ENCODE measurements around the gene ZNF827.
"Not testable (repeated sequence)": the region's sequence is repeated elsewhere in the genome, so short reads cannot be mapped to it uniquely, and the experiment has no call there.

The ZNF827 gene

DNA sequence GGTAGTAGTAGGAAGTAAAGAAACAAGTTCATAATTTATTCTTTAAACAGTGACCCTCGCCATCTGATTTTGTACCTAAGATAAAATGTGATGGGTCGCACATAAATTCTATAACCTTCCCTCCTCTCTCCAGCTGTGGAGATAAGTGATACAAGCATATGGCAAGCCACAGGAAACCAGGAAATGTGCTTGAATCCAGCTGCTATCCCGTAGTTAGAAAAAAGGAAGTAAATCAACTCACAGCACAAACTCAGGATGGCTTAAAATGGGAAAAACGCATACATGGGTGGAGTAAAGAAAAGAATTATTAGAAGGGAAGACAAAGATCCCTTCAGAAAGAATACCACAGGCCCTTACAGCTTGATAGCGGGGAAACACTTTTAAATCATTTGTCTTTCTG lies 78.2 kb downstream of the ZNF827 start:
- DNase-seq: no peak

DNA sequence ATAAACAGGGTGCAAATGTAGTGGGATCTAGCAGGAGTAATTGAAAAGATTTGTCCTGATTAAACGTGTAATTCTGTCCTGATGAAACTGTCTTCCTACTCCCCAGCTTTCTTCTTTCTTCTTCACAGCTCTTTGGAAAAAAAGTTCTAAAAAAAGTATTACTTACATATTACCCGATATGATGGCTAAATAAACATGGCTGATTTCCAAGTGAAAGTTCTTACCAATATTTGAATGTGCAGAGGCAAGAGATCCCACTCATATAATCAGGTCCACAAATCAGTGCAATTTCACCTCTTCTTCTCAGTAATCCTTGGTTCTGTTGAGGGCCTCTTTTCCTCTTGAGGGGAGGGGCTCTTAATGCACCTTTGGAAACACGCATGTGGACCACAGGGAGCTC lies 78.7 kb downstream of the ZNF827 start:
- DNase-seq: no peak

DNA sequence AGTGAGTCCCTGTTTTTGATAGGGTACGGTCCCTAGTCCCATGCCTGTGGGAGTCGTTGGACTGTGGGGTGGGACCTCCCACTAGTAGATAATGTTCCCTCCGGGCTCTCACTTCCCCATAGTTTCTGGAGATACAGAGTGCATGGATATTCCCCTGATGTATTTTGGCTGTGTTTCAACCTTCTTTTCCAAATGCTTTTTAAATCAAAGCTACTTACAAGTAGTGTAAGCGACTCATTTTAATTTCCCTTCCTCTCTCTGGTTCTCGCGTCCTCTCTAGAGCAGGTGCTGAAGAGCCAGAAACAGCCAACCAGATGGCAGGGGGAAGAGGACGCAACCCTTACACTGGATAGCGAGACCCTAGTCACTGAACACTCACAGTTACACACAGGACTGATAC lies 79.2 kb downstream of the ZNF827 start:
- no peak for DNase-seq

- no peak for DNase-seq
Observed at GRCh38 chr4:145852256-145852839, 86.3 kb downstream of the ZNF827 start.

GRCh38 chr4:145851511-145852201 lies 87.0 kb downstream of the ZNF827 start:
- no peak for DNase-seq

GRCh38 chr4:145847764-145848163 lies 90.9 kb downstream of the ZNF827 start:
- no peak for DNase-seq

DNA sequence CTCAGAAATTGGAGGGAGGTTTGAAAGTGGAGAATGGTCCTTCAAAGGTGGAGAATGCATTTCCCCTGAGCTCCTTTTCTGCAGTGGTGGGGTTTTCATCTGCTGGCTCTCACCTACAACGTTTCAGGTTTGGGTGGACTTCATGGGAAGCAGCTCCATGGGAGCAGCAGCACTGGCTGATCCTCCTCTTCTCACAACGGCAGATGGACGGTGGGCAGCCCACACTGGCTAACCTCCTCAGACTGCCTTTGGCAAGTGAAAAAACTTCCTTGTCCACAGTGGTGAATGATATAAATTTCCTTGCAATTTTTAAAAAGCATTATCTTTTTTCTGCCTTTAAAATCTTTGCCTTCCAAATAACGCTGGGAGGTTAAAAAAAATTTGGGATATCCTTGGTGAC lies 93.5 kb downstream of the ZNF827 start:
- DNase-seq: no peak

- DNase-seq: no peak
Observed at GRCh38 chr4:145843639-145844038, 95.0 kb downstream of the ZNF827 start.

DNA sequence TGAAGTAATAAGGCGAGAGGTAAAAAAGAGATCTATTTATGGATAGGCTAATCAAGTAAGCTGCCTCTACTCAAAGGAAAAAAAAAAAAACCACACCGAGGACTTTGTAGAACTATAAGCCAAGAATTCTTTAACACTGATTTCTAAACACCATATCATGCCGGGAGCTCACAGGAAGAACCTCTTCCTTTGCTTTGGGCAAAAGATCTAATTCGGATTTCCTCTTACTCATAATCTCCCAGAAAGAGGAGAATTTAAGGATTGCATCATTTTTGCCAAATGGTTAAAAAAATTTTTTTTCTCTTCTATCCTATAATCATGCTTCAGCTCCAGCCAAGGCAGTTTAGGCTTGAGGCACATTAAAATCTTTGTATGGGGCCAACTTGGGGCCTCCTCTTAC lies 95.5 kb downstream of the ZNF827 start:
- DNase-seq: no peak

DNA sequence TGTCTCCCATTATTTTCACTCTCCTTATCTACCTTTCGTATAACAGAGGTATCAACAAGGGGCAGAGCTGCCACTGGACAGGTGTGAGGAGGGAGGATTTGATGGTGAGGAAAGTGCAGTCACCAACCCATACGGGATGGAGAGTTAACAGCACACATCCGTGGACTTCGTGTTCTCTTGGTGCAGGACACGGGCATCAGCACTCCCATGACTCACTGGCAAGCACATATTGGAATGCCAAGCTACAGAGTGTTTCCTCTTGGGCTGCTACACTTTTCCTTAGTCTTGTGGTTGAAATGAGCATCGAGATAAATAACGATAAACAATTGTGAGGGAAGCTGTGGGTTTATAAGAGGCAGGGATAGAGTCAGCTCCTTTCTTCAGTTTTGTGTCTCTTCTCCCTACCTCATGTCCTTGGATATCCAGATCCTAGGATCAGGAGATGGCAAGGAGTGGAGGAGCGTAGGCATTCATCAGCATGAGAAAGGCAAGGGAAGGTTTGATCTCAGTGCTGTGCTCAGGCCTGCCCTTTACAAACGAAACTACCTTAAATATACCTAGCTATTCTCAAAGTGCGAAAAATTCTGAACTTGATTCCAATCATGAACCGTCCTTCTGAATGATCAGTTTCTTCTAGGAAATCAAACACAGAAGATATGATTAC lies 96.3 kb downstream of the ZNF827 start:
- DNase-seq: no peak

GRCh38 chr4:145840801-145841200 lies 97.8 kb downstream of the ZNF827 start:
- DNase-seq: no peak

DNA sequence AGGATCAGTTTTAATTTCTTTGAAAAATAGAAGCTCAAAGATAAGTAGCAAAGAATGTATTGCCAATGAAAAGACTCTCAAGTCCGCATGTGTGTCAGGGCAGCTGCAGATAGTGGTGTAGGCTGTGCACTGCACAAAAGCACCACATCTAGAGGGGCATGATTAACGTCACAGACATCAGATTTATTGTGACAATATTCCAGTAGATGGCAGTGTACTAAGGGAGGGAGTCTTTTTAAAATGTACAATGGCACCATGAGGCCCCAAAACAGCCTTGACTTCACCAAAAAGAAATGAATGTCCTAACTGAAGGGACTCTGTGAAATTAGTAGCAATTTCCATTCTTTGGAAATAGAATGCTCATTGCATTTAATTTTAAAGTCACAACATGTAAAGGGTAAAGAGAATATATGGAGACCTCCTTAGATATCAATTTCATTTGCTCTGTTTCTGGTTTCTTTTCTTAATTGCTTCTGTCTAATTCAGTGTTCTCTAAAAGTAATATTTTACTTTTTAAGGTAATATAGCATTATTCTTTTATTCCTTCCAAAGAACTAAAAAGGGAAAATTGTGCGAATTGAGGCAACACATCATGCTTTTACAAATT lies 98.4 kb downstream of the ZNF827 start:
- DNase-seq: peak; percentile 13

DNA sequence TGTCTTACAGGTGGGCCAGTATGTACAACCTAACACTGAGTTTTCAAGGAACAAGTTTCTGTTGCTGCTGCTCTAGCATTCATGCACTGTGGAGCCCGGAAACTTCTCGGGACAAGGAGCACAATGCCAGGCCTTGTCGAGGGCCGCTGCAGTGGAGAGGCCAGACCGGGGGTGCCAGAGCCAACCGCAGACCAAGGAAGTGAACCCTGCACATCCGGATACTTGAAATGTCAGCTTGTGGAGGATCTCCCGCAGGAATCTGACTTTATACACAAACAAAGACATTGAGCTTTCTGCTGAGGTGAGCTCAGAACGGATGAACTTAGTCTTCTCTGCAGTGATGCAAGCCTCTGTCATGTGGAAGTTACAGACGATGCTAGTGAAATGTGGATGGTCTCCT lies 99.5 kb downstream of the ZNF827 start:
- DNase-seq: no peak

- not testable (repeated sequence) for DNase-seq
Observed at GRCh38 chr4:145832384-145832783, 106.2 kb downstream of the ZNF827 start.

DNA sequence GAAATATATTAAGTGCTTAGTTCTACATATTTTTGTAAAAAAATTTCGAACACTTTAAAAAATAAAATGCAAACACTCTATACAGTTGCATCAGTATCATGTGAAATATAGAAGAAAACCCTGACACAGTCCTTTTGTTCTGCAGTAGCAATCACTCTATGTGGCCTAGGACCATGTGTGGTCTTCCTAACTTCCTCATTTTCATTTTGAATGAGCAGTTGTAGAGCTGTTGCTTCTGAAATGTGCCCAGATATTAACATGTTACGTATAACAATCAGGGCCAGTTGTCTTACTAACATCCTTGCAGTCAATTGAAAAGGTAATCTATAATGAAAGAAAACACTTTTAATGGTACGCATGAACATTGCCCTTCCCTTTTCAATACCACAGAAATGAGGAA lies 107.9 kb downstream of the ZNF827 start:
- no peak for DNase-seq

- DNase-seq: peak; percentile 41
Observed at GRCh38 chr4:145829629-145830395, 108.8 kb downstream of the ZNF827 start.

- DNase-seq: peak; percentile 40
Observed at GRCh38 chr4:145828802-145829485, 109.7 kb downstream of the ZNF827 start.

GRCh38 chr4:145827885-145828284 lies 110.7 kb downstream of the ZNF827 start:
- DNase-seq: no peak

GRCh38 chr4:145825255-145825654 lies 113.4 kb downstream of the ZNF827 start:
- DNase-seq: no peak

GRCh38 chr4:145824463-145824862 lies 114.2 kb downstream of the ZNF827 start:
- DNase-seq: no peak

- no peak for DNase-seq
Observed at GRCh38 chr4:145823743-145824142, 114.9 kb downstream of the ZNF827 start.

DNA sequence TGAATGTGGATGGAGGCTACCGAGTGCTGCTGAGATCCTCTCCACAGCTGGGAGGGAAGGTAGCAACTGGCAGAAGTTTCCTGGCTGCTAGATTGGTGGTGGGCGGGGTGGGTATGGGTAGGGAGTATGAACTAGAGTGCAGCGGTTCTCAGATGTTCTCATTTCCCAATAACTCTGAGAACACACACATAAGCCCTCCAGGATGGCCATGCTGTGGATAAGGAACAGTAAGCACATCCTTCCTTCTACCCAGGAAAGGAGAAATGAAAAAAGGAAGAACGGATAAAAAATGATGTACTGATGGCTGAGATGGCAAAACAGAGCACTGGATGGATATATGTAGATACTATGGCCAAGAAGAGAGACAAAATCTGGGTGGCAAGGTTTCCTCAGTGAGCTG lies 116.0 kb downstream of the ZNF827 start:
- no peak for DNase-seq

DNA sequence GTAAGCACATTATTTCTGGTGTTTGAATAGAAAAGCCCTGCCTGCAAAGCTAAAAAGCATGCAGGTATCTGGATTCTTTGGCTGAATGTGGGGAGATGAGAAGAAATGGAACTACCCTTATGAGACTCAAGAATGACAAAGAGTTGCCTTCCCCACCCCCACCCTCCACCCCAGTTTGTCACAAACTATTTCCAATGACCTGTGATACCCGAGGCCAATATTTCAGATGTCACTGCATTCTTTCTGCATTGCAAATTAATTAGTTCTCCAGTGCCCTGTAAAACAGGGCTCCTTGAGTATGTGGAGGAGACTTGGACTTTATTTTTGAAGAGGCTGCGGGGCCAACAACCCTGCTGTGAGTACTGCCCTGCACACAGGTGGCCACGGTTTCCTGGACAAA lies 116.4 kb downstream of the ZNF827 start:
- DNase-seq: no peak
